T-helper 2 cell (primary cell): ENCODE data around the gene ZNF66.
A peak's percentile ranks its signal among the peaks of the same experiment; 100 is the strongest.
"Not testable (repeated sequence)": the region's sequence is repeated elsewhere in the genome, so short reads cannot be mapped to it uniquely, and the experiment has no call there.

ENCODE experiments used
- DNase-seq, 5 experiments: peaks; one replicate each; pipeline versions ENCODE4 v3.0.0 to v3.0.0-alpha.2; 2012 to 2022
- total RNA-seq, 2 donors: gene quantifications; one replicate each; lab custom pipeline; 2026; lab: John Stamatoyannopoulos, UW

The ZNF66 gene
- total RNA-seq: 7.5 to 10.3 reads per million in 2 donors

DNA sequence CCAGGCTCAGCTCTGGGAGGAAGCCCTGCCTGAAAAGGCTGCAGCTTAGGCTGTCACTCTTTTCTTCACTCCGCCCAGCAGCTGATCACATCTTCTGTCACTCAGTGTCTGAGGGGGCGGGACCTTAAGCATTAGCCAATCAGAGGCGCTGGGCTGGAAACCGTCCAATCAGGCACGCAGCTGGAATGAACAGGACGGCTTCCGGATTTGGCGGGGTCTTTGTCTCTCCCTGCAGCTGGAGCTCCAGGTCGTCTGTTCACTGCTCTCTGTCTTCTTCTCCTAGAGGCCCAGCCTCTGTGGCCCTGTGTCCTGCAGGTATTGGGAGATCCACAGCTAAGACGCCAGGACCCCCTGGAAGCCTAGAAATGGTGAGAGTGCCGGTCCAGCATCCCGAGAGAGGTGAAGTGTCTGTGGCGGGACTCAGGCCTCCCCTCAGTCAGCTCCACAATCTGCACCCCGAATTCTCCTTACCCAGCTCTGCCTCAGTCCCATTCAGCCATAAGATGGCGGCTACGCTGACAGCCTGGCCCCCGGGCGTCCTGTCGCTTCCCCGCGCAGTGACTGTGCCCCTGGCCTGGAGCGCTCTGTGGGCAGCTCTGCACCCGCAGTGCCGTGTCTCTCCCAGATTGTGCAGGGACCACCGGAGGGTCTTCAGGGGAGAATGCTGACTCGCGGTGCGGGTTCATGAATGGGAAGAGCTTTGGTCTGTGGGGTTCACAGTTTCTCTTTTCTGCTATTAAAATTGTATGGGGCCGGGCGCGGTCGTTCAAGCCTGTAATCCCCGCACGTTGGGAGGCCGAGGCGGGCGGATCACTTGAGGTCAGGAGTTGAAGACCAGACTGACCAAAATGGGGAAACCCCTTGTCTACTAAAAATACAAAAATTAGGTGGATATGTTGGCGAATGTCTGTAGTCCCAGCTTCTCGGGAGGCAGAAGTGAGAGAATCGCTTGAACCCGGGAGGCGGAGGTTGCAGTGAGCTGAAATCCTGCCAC, at the start of gene ZNF66:
ZNF66 (plus strand) TSS at position 222 of the 994 bp plus-strand sequence; CDS start at position 366, 144 bp downstream.
- peak; percentile 76 to 96 (median 90) for DNase-seq

DNA sequence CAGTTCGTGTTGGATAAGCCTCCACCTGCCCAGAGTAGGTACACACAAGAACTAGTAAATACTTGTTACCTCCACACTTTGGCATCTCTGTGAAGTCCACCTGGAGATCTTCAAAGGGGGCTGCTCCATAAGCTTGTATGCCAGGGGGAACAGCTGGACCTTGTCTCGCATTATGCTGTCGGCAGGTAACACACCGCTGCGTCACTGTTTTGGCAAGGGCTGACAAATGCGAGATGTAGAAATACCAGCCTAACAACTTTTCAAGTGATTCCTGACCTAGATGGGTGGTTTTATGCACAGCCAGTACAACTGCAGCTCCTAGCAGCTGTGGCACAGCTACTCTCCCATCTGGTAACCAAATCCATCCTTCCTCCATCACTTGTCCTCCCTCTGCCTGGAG, 25.9 kb upstream of the ZNF66 start:
- not testable (repeated sequence) for DNase-seq

DNA sequence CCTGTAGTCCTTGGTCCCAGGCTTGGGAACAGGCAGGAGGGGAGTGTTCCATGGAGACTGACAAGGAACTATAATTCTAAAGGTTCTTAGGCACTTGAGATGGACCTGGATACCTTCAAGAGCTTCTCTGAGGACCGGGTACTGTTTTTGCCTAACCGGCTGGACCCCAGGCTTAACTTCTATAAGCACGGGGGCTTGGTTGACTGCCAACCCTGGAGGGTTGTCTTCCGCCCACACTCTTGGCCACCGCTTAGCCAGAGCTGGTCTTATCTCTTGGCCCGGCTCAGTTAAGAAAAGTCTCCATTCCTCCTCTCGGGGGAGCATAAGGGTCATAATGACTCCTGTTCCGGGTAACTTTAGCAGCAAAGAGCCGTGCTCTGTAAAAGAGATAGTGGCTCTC, 23.8 kb upstream of the ZNF66 start:
- DNase-seq: not testable (repeated sequence)

DNA sequence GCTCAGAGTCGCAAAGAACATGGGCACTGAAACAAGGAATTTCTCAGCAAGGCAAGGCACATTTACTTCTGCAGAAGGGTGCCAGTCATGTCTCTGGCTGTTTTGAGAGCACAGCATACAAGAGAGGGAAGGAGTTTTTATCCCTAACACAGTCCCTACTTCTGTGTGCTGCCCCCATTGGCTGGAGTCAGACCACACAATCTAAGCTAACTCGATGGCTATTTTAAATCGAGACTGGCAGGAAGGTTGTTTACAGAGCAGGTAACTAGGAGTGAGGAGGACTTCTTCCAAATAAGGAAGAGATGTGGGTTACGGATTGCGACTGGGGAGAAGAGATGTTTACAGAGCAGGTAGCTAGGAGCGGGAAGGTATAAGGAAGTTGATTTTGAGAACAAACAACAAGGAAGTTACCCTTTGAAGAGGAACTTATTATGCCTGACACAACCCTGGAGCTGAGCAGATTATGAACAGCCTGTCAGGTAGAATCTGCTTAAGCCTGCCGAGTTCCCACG, 6.8 kb upstream of the ZNF66 start:
- not testable (repeated sequence) for DNase-seq

DNA sequence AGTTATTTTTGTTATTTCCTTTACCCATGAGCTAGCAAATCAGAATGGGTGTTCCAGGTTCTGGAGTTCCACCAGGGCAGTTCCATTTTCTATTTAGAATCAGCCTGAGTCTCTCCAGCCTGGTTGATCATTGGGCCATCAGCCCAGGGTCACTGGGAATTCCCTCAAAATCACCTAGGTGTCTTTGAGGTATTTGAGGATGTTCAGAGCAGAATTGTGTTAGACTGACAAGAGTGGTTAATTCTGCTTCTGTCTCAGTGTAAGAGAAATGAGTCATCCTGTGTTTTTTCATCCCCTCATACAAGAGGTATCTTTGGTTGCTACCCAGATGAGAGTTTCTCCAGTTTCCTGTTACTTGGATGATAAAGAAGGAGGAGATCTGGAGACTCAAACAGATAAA, 11.7 kb downstream of the ZNF66 start:
- no peak for DNase-seq

DNA sequence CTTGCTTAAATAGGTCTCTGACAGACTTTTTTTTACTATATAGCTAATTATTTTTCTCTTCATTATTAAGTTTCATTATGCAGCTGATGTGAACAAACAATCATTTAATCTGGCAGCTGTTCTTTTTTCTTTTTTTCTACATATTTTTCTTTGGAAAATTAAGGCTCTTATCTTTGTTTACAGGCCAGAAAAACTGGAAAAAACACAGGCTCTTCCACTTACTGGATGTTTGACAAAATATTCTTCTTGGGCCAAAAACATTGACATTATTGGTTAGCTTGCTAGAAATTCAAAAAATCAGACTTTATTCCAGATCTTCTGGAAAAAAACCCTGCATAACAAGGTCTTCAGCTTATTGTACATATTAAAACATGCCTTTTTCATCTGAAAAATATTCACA, 15.7 kb downstream of the ZNF66 start:
- DNase-seq: no peak

DNA sequence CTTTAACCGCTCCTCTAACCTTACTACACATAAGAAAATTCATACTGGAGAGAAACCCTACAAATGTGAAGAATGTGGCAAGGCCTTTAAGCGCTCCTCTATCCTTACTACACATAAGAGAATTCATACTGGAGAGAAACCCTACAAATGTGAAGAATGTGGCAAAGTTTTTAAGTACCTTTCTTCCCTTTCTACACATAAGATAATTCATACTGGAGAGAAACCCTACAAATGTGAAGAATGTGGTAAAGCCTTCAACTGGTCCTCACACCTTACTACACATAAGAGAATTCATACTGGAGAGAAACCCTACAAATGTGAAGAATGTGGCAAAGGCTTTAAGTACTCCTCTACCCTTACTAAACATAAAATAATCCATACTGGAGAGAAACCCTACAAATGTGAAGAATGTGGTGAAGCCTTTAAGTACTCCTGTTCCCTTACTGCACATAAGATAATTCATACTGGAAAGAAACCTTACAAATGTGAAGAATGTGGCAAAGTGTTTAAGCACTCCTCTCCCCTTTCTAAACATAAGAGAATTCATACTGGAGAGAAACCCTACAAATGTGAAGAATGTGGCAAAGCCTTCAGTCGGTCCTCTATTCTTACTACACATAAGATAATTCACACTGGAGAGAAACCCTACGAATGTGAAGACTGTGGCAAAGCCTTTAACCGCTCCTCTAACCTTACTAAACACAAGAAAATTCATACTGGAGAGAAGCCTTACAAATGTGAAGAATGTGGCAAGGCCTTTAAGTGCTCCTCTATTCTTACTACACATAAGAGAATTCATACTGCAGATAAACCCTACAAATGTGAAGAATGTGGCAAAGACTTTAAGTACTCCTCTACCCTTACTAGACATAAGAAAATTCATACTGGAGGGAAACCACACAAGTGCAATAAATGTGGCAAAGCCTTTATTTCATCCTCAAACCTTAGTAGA, 30.5 kb downstream of the ZNF66 start:
- DNase-seq: not testable (repeated sequence)

DNA sequence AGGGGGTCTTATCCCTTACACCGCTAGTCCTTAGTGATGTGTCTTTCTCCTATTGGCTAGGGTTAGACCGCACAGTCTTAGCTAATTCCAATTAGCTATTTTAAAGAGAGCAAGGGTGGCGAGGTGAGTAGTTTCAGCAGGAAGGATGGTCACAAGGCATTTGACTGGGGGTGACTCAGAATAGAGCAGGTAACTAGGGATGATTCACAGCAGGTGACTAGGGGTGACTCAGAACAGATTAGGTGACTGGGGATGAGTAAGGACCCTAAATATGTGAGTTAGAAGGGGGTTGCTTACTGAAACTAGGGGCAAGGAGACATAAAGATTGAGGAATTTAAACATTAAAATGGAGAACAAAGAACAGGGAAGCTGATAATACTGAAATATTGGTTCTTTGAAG, 64.3 kb downstream of the ZNF66 start:
- DNase-seq: no peak
